Kidney (tissue), 14 donors: ENCODE measurements around the gene ZFAND3. TPM values are rescaled to one million over a fixed set of nuclear protein-coding genes. Genes with fewer than 3 reads are reported as not detected.

Source experiments
- DNase-seq, 5 donors: peaks; one replicate each; pipeline ENCODE4 v3.0.0-alpha.2; 2013 to 2020
- FAIRE-seq: peaks from 2 replicates; lab custom pipeline; 2012; peaks lifted over from hg19 to GRCh38; lab: Jason Lieb, UNC
- H3K27ac ChIP-seq, 2 donors: one replicate each; pipeline ENCODE4 v1.7.0; 2013; ENCODE audit warnings: low read depth in 2 of 2, low read length in 2 of 2, inconsistent platforms in 1 of 2
- H3K27me3 ChIP-seq: one replicate; pipeline ENCODE4 v1.7.1; 2013; ENCODE audit warnings: low read length, inconsistent platforms; ENCODE audit not compliant: control insufficient read depth, insufficient read depth
- H3K36me3 ChIP-seq, 3 donors: one replicate each; pipeline versions ENCODE4 v1.7.0 to v1.7.1; 2013; ENCODE audit warnings: low read length in 3 of 3, control low read depth in 1 of 3, inconsistent platforms in 1 of 3; ENCODE audit not compliant: insufficient read depth in 3 of 3, control insufficient read depth in 2 of 3
- H3K4me1 ChIP-seq, 3 donors: one replicate each; pipeline versions ENCODE4 v1.7.0 to v1.7.1; 2013; ENCODE audit warnings: low read length in 3 of 3, inconsistent platforms in 1 of 3, low read depth in 1 of 3; ENCODE audit not compliant: control insufficient read depth in 2 of 3, insufficient read depth in 2 of 3
- H3K4me3 ChIP-seq, 3 donors: one replicate each; pipeline versions ENCODE4 v1.7.0 to v1.8.1; 2013; ENCODE audit warnings: low read length in 3 of 3, control low read depth in 1 of 3, inconsistent platforms in 1 of 3
- H3K9ac ChIP-seq, 3 donors: one replicate each; pipeline versions ENCODE4 v1.7.0 to v1.7.1; 2013; ENCODE audit warnings: low read length in 3 of 3, control low read depth in 1 of 3, inconsistent platforms in 1 of 3
- H3K9me3 ChIP-seq, 3 donors: one replicate each; pipeline versions ENCODE4 v1.7.0 to v1.7.1; 2013; ENCODE audit warnings: low read length in 3 of 3, control low read depth in 1 of 3, inconsistent platforms in 1 of 3; ENCODE audit not compliant: control insufficient read depth in 2 of 3, insufficient read depth in 1 of 3
- CTCF ChIP-seq: IDR thresholded peaks from 3 replicates; pipeline ENCODE4 v1.5.1; 2012; ENCODE audit warnings: mild to moderate bottlenecking, moderate library complexity, borderline replicate concordance; ENCODE audit not compliant: insufficient read depth; ENCODE audit errors: extremely low read depth
- intact Hi-C: fragments of 100-400 bp; cut with DNase I; formaldehyde crosslinking; loops from one replicate; pipeline ENCODE4 v1.11.1; 2022
- polyA plus RNA-seq: library from polyadenylated mRNA; stranded (reverse); fragments of 350-450 nt; fragmentation: Illumina TruSeq; extraction: RNeasy Lipid Tissue Mini Kit (QIAGEN cat#74804); gene quantifications from one replicate; pipeline ENCODE4 v1.2.3, GENCODE V29; 2014; ENCODE audit warnings: low read depth, low replicate concordance; ENCODE audit not compliant: insufficient read depth
- total RNA-seq: library from RNA; stranded (reverse); fragmentation: NEBNext Ultra II Directional; extraction: Animal tissue kit (Norgen Biotek cat#: 25700); gene quantifications from one replicate; pipeline ENCODE4 v1.2.1, GENCODE V29; 2021
- donor health status: control.
- donor health status: control.
- donor health status: control.
- donor health status: control.
- donor health status: control.
- donor health status: DM: yes; HTN: yes; CAD: no.
- donor health status: Normal renal cell carcinoma (clear cell type).

ZFAND3 gene
- total and polyA plus RNA-seq, 2 donors from 2014 or later = 44.6 to 104 TPM

- H3K9ac ChIP-seq = no peak overlapping the region
- no peak for DNase-seq
- intact Hi-C loops = no loop called here
- H3K4me3 ChIP-seq = no peak overlapping the region
- no peaks in the 10 kb centered on the region for H3K36me3 ChIP-seq
- H3K9me3 ChIP-seq = no peaks in the 10 kb centered on the region
- no peak overlapping the region for H3K27ac ChIP-seq
- H3K27me3 ChIP-seq = no peaks in the 10 kb centered on the region
- no peak for TF ChIP-seq CTCF
- FAIRE-seq = no peak
- H3K4me1 ChIP-seq = peaks cover 0 to 20% (median 5%) of the 10 kb centered on the region in 3 donors
Measured at GRCh38 chr6:37984578-37984977, 165.1 kb downstream of the ZFAND3 start.

GRCh38 chr6:37985355-37985754 lies 165.8 kb downstream of the ZFAND3 start:
- no peak overlapping the region for H3K4me3 ChIP-seq
- H3K27me3 ChIP-seq = no peaks in the 10 kb centered on the region
- no peak for TF ChIP-seq CTCF
- no peaks in the 10 kb centered on the region for H3K36me3 ChIP-seq
- no peak overlapping the region for H3K27ac ChIP-seq
- intact Hi-C loops = no loop called here
- H3K4me1 ChIP-seq = peaks cover 0 to 13% (median 5%) of the 10 kb centered on the region in 3 donors
- DNase-seq = no peak
- FAIRE-seq = no peak
- H3K9ac ChIP-seq = no peak overlapping the region
- no peaks in the 10 kb centered on the region for H3K9me3 ChIP-seq

GRCh38 chr6:37987018-37987417 lies 167.5 kb downstream of the ZFAND3 start:
- Histone ChIP-seq H3K9me3 (no peaks in the 10 kb centered on the region), H3K9ac (no peak overlapping the region), H3K4me3 (no peak overlapping the region), H3K36me3 (no peaks in the 10 kb centered on the region), H3K27me3 (no peaks in the 10 kb centered on the region), H3K4me1 (peaks cover 2 to 17% (median 5%) of the 10 kb centered on the region in 3 donors), H3K27ac (no peak overlapping the region)
- intact Hi-C loops = no loop called here
- DNase-seq = no peak
- TF ChIP-seq CTCF = no peak
- FAIRE-seq = no peak

- no peak for TF ChIP-seq CTCF
- H3K27ac ChIP-seq = no peak overlapping the region
- intact Hi-C loops = no loop called here
- H3K27me3 ChIP-seq = no peaks in the 10 kb centered on the region
- DNase-seq = no peak
- peaks cover 4 to 21% (median 5%) of the 10 kb centered on the region in 3 donors for H3K4me1 ChIP-seq
- H3K36me3 ChIP-seq = no peaks in the 10 kb centered on the region
- H3K9me3 ChIP-seq = no peaks in the 10 kb centered on the region
- FAIRE-seq = no peak
- no peak overlapping the region for H3K4me3 ChIP-seq
- H3K9ac ChIP-seq = no peak overlapping the region
Measured at GRCh38 chr6:37987559-37987958, 168.0 kb downstream of the ZFAND3 start.
